HG03558 (cell line): Measurements from ENCODE around the gene GCHFR.

ENCODE experiments used
- ATAC-seq: cut with Tn5 transposase; IDR thresholded peaks from one replicate; pipeline ENCODE4 v1.9.1; 2021; ENCODE audit warnings: moderate number of reproducible peaks; ENCODE audit not compliant: unreplicated experiment; ENCODE audit errors: extremely low read depth

Gene GCHFR

DNA sequence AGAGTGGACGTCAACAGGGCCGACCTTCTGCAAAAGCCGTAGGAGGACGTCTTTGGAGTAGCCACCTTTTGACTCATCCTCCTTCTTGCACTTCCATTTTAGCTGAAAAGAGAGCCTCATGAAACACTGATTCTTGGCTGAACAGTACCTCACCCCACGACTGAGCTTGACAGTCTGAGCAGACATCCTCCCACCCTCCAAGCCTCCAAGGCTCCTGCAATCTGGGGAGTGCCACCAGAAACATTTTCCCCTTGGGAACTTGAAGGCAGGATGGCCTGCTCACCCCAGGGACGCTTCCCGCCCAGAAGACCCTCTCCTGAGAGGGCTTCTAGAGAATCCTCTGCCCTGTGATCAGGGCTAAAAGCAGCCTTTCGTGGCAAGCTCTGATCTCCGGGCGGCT, 11.1 kb downstream of the GCHFR start:
- no peak for ATAC-seq

DNA sequence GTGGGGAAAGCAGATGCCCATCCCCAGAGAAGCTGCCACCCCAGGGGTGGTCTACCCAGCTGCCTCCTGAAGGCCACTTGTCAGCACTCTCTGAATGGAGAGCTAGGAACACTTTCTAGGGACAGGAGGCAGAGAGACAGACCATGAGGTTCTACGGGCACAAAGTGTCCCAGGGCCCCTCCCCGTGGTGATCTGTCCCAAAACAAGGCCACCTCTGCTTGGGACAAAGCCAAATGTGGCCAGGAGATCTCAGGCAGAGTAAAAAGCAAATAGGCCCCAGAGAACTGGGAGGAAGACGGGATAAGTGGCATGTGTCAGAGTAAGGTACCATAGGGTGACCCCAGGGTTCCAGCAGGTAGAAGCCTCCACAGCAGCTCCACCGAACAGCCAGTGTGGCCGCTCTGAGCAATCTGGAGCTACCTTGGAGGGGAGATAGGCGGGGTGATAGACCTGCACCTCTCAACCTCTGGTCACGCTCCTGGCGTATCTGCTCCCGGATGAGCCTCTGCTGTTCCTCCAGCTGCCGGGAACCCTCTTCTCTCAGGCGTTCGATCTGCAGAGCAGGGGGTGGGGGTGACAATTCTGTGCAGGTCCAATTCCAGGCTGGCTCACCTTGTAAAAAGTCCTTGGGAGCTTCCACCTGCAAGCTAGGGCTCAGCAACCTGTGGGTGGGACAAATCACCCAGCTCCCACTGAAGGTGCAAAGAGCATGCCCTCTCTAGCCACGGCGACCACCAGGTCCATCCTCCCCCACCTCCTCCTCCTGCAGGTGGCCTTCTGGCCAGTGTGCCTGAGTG, 12.1 kb downstream of the GCHFR start:
- no peak for ATAC-seq

- ATAC-seq, result no peak
Observed at GRCh38 chr15:40776537-40777141, 12.8 kb downstream of the GCHFR start.

GRCh38 chr15:40782609-40783227, 18.9 kb downstream of the GCHFR start:
- ATAC-seq, result no peak

GRCh38 chr15:40785164-40785563, 21.3 kb downstream of the GCHFR start:
- no peak for ATAC-seq

GRCh38 chr15:40785814-40786213, 21.9 kb downstream of the GCHFR start:
- ATAC-seq, result no peak

- no peak for ATAC-seq
Observed at GRCh38 chr15:40787344-40787841, 23.5 kb downstream of the GCHFR start.

DNA sequence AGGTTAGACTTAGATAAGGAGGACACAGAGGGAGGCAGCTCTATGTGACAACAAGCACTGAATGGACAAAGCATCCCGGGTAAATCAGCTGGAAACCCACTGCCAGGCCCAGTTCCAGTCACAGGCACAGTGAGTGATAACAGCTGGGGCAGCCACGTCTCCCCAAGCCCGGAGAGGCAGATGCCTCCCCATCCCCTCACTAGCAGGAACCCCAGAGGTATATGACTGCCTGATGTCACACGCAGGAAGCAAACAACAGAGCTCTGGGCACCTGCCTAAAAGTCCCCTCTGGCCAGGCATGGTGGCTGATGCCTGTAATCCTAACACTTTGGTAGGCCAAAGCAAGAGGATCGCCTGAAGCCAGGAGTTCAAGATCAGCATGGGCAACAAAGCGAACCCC, 24.1 kb downstream of the GCHFR start:
- no peak for ATAC-seq

DNA sequence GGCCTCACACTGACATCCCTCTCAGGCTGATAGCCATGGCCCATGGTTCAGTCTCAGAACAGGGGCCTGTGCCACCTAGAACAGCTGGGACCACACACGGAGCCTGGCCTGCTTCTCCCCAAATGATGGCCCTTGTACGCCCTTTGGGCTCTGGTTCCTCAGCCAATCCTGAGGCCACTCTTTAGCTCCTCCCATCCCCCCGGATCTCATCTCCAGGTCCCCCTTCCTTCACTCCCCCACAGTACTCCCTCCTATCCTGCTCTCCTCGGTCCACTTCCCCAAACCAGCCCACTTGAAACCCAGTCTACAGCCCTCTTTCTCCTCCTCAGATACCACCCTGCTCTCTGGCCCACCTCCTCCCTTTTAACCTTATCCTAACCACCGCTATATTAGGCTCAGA, 25.3 kb downstream of the GCHFR start:
- no peak for ATAC-seq

GRCh38 chr15:40789999-40790398, 26.1 kb downstream of the GCHFR start:
- ATAC-seq, result no peak

- no peak for ATAC-seq
Observed at GRCh38 chr15:40790718-40791117, 26.9 kb downstream of the GCHFR start.

DNA sequence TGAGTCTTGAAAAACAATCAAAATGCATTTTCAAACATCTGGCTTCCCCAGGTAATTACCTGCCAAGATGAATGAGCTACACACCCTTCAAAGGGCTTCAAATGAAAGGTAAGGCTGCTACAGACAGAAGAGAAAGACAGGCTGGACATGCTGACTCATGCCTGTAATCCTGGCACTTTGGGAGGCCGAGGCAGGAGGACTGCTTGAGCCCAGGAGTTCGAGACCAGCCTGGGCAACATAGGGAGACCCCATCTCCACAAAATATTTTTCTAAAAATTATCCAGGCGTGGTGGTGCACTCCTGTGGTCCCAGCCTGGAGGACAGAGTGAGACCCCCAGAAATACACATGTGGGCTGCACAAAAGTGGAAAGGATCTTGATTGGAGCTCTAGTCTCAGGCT, 28.5 kb downstream of the GCHFR start:
- ATAC-seq, result no peak

DNA sequence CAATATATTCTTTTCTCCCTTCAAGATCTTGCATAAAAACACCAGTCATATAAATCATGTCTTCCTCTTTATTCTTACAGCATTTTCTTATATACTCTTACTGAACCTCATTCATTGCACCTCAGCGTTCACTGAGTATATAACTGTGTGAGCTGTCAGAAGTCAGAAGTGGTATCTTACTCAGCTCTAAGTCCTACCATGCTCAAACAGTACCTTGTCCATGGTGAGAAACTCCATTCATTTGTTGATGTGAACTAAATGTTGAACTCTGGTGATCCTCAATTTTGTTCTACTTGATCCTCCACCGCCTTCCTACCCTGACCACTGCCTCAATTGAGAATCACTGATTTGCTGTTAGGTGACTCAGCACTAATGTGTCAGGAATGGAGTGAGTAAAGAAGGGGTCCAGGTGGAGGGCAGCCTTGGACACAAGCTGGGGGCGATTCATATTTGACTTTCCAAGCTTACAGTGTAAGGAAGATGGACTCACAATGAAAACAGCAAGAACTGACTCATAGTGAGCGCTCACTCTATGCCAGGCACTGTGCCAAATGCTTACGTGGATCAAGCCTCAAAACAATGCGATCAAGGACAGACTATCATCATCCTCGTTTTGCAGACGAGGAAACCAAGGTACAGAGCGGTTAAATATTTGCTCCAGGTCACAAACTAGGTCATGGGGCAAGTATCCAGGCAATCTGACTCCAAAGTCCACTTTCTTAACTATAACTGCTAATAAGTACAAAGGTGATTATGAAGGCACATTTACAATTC, 29.5 kb downstream of the GCHFR start:
- ATAC-seq, result no peak

DNA sequence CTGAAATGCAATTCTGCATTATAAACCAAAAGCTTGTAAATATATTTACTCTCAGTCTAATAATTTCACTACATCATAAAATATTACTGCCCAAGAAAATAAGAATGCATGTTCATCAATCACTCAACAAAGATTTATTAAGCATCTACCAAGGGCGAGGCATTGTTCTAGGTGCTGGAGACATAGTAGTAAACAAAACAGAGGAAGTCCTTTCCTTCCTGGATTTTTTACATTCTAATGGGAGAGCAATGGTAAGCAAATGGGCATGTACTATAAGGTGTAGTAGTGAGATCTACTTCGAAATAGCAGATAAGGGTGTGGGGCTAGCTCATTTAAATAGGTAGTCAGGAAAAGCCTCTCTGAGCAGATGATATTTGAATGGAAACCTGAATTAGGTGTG, 32.2 kb downstream of the GCHFR start:
- no peak for ATAC-seq

- no peak for ATAC-seq
Observed at GRCh38 chr15:40796512-40796911, 32.6 kb downstream of the GCHFR start.

- no peak for ATAC-seq
Observed at GRCh38 chr15:40799523-40799922, 35.7 kb downstream of the GCHFR start.

GRCh38 chr15:40803076-40803475, 39.2 kb downstream of the GCHFR start:
- no peak for ATAC-seq

GRCh38 chr15:40803688-40804087, 39.8 kb downstream of the GCHFR start:
- no peak for ATAC-seq

DNA sequence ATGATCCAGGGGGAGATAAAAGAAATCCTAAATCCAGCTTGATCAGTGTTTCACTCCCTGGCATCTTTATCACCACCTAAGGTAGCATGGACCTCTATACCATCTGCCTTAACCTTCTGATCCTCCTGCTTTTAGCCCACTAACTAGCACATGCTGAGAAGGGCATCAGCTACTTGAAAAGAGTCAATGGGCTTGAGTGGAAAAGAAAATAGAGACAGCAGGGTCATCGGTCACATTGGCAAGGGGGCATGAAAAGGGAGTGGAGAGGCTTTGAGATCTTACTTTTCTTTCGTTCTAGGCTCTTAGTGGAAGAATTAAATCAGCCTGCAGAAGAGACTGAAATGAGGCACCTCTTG, 42.8 kb downstream of the GCHFR start:
- ATAC-seq, result no peak

GRCh38 chr15:40807028-40807887, 43.4 kb downstream of the GCHFR start, which contains the start of the genes DNAJC17 and ZFYVE19:
DNAJC17 (minus strand) TSS chr15:40807473; CDS start chr15:40807446, 27 bp downstream.
ZFYVE19 (plus strand) TSS chr15:40807089; CDS start chr15:40807590, 501 bp downstream.
- ATAC-seq, result peak; percentile 85
